NCI-H446 treated with DMSO at 0.1 percent for 48 hours (cell line): Measurements from ENCODE around the gene BRF1.

Experiments used
- DNase-seq: peaks from one replicate; lab custom pipeline; 2025; lab: John Stamatoyannopoulos, UW

Gene BRF1

DNA sequence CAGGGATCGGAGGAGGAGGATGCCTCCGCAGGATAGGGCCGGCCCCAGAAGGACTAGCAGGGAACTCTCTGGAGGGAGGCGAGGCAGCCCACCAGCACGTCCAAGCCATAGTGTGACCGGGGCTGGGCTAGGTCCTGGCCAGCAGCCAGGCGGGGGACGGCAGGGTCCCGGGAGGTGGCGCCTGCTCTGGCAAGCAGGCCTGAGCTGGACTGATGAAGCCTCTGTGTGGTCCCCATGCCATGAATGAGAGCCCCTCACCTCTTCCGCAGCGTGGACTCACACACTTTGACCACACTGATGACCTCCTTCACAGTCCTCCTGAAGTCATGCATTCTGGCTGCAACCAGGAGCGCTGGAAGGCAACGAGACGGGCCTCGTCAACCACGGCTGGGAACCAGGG, 72.2 kb downstream of the BRF1 start:
- no peak for DNase-seq

DNA sequence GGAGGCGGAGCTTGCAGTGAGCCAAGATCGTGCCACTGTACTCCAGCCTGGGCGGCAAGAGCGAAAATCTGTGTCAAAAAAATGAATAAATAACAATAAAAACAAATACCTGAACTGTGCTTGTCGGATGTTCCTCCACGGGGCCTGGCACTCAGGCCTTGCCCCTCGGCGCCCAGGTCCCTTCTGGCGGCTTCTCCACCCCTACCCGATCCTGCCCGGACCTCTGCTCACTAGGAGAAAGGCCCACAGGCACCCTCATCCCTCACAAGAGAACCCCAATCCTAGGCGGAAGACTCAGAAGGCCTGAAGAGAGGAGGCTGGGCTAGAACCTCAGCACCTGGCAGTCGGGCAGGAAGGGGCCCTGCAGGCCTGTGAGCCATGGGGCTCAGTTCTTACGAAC, 73.5 kb downstream of the BRF1 start:
- DNase-seq = no peak

GRCh38 chr14:105226198-105226597, 74.6 kb downstream of the BRF1 start:
- no peak for DNase-seq

- DNase-seq = no peak
Observed at GRCh38 chr14:105224845-105225570, 75.8 kb downstream of the BRF1 start.

DNA sequence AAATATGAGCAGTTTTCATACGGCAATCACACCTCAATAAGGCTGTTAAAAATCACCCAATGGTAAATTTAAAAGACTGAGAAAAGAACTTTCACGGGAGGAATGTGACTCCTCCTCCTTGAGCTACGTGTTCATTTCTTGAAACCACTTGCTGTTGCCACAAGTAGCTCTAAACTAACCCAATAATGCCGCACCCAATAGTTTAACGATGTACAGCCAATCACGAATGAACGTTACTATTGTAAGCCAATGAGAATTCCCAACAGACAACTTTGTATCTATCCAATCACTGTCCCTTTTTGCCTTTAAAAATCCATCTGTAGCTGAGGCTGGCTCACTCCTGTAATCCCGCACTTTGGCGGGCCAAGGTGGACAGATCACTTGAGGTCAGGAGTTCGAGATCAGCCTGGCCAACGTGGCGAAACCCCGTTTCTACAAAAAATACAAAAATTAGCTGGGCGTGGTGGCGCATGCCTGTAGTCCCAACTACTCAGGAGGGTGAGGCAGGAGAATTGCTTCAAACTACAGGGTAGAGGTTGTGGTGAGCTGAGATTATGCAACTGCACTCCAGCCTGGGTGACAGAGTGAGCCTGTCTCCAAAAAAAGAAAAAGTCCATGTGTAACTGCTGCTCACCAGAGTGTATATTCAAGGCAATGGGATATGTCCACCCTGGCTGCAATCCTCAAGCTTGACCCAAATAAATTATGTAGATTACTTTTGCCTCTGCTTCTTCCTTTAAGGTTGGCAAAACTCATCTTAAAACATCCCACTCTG, 76.8 kb downstream of the BRF1 start:
- no peak for DNase-seq

DNA sequence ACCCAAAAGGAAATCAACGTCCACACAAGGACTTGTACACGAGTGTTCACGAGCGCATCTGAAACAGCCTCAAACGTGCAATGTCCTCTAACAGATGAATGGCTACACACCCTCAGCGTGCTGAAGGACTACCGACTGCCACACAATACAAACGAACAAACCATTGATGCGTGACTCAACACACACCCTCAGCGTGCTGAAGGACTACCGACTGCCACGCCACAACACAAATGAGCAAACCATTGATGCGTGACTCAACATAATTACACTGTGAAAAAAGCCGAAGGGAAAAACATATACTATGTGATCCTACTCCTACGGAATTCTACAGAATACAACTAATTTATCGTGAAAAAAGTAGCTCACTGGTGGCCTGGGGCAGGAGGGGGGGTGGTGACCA, 77.5 kb downstream of the BRF1 start:
- no peak for DNase-seq

DNA sequence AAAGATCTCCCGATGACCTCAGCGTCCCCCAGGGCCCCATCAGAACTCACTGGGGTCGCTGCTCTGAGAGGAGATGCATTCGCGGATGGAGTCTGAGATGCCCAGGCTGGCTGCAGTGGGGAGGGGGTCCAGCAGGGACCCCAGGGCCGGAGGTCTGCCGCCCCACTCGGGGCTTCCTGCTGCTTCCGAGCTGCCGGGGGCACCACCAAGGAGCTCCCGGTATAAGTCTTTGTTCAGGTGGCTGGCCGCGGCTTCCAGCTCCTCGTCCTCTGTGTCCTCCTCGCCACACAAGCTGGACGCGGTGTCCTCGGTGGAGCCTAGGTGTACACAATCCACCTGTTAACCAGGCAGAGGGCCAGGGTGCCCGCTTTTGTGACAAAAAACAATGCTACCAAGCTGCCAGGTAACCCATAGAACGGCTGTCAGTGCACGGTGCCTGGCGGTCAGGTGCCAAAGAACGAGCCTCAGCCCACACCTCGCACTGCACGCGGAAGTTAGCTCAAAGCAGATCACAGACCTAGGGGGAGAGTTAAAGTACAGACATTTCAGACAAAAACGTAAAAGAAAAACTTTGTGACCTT, 79.1 kb downstream of the BRF1 start:
- DNase-seq = no peak

DNA sequence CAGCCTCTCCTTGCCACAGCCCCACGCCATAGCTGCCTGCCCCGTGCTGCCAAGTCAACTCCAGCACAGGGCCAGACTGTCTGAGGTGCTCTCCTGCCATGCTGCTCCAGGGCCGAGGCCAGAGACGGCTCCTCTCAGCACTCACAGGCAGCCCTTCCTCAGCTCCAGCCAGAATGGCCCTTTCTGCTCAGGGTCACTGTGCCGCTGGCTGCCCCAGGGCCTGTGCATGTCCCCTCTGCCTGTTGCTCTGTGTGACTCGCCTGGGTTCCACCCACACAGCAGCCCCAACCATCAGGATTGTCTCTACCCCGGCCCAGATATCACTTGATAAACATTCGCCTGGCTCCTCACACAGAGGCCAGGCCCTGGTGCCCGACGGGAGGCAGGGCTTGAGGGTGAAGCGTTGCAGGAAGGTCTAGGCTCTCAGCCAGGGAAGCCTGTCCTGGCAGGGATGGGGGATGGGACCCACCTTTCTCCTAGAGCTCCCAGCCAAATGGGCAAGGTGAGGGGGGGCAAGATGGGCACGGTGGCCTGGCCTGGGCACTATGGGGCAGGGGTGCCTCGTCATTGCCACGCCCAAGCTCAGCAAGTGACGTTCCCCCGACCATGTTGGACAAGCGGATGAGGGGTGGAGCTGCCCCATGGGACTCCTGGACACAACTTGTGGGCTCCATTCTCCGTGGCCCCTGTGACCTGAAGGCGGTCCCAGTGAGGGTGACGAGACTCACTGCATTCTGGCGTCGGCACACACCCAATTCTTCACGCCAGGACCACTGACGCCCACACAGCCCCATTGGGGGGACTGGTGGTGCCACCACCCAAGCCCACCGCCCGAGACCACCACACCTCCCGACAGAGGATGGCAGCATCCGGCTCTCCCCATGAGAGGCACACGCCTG, 79.9 kb downstream of the BRF1 start:
- DNase-seq = no peak

- no peak for DNase-seq
Observed at GRCh38 chr14:105219753-105220152, 81.0 kb downstream of the BRF1 start.

DNA sequence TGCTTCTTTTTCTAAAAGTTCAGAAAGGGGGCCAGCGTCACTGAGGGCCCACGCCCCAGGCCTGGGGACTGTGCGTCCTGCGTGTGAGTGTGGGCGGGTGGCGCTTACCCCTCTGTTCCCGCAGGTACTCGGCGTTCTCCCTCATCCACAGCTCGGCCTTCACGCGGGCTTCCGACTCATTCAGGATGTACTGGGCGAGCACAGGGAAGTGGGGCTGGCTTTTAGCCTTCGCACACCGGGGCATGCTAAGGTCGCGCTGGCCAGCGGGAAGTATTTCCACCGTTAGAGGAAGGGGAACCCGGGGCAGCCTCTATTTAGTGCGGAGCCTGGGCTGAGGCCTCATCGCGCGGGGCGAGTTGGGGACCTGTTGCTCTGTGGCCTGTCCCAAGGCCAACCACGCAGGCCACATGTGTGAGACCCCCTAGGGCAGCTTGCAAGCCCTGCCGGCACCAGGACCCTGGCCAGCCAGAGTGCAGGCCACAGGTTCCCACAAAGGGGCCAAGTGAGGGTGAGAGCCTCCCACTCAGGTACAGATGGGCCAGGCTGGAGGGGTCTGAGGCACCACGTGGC, 81.7 kb downstream of the BRF1 start:
- DNase-seq = no peak

DNA sequence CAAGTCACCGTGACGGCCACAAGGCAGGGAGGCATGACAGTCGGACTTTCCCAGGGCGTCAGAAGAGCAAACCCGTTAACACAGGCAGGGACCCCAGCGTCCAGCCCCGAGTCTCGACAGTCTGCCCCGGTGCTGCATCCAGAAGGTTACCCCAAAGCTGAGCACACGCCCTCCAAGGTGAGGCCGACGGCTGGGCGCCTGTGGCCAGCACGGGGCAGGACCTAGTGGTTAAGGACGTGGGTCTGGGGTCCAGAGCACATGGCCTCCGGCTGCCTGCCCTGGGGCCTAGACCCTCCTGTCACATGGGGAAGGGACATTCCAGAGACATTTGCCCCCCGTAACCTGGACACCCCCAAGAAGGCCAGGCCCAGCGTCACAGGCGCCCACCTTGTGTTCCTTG, 82.2 kb downstream of the BRF1 start:
- DNase-seq = no peak

DNA sequence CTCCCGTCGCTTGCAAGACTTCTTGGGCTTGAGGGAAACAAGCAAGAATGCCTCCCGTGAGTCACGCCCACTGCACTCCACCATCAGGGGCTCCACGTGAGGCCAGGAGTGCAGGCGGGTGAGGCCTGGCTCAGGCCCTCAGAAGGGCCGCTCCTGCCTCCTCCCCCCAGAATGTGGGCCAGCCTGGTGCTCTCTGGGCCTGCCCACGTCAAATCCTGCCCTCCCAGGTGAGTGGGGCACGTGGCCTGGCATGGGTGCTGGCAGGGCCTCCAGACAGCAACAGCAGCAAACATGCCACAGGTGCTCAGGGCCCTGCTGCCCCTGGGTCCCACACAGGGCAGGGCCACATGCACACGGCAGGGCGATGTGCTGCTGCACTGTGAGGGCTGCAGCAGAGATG, 83.0 kb downstream of the BRF1 start:
- DNase-seq = no peak

DNA sequence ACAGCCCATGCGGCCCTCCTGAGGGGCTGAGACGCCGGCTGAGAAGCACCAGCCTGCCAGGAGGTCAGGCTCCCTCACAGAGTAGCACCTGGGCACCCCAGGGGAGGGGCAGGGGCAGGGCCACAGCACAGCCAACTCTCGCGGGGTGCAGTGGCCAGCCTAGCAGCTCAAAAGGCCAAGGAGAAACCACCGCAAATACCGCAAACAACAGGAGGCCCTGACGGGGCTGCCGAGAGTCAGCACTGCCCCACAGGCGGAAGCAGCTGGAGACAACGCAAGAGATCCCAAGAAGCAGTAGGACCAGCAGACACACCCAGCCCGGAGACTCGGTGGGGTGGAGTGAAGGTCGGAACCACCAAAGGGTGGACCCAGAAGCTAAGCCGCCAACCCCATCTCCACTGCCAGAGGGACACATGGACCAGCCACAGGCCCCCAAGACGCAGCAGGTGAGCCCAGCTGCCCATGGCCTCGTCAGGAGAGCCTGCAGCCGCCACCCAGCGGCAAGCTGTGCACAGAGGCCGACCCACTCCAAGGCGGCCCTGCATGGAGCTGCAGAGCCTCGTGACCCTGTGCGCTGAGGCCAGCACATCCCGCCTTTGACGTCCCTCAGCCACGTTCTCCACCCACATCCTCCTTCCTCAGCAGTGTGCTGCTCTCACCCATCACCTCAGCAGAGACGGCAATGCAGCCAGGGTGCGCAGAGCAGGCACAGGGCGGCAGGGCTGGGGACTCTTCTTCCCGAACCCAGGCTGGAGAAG, 84.1 kb downstream of the BRF1 start:
- DNase-seq = no peak

DNA sequence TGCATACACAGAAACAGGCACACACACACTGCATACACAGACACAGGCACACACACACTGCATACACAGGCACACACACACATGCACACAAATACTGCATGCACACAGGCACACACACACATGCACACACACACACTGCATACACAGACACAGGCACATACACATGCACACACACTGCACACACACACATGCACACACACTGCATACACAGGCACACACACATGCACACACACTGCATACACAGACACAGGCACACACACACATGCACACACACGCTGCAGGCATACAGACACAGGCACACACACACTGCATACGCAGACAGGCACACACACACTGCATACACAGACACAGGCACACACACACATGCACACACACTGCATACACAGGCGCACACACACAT, 85.2 kb downstream of the BRF1 start:
- no peak for DNase-seq

GRCh38 chr14:105214324-105214915, 86.4 kb downstream of the BRF1 start:
- no peak for DNase-seq

GRCh38 chr14:105213361-105213760, 87.4 kb downstream of the BRF1 start:
- DNase-seq = no peak

- no peak for DNase-seq
Observed at GRCh38 chr14:105212541-105213300, 88.1 kb downstream of the BRF1 start.

GRCh38 chr14:105211758-105212089, 89.1 kb downstream of the BRF1 start:
- no peak for DNase-seq

- no peak for DNase-seq
Observed at GRCh38 chr14:105211086-105211757, 89.6 kb downstream of the BRF1 start.
